Measurements from ENCODE around the gene MYOD1. TPM values are rescaled to one million over a fixed set of nuclear protein-coding genes. Genes with fewer than 3 reads are reported as not detected.
A peak's percentile ranks its signal among the peaks of the same experiment; 100 is the strongest.

Gene MYOD1
- total RNA-seq, 1 donor from 2014 or later = not detected

GRCh38 chr11:17763244-17763643 lies 43.9 kb downstream of the MYOD1 start:
- no peaks in the 10 kb centered on the region for H3K4me1 Mint-ChIP-seq (ENCODE audit: low read depth)

GRCh38 chr11:17763703-17764102 lies 44.3 kb downstream of the MYOD1 start:
- Mint-ChIP-seq H3K27me3 (ENCODE audit: low read depth) (peaks cover 16% of the 10 kb centered on the region), H3K36me3 (ENCODE audit: low read depth) (no peaks in the 10 kb centered on the region), H3K27ac (ENCODE audit: unreplicated experiment) (no peak overlapping the region), H3K4me1 (ENCODE audit: low read depth) (no peaks in the 10 kb centered on the region), H3K9me3 (ENCODE audit: low read depth) (peaks cover 8% of the 10 kb centered on the region), H3K4me3 (ENCODE audit: unreplicated experiment) (no peak overlapping the region)
- no peak for TF ChIP-seq CTCF (IDR thresholded peaks at IDR 0.05)
- DNase-seq (ENCODE audit: low spot score) = peak; percentile 65

More at GRCh38 chr11:17763244-17763643, 43.9 kb downstream of the MYOD1 start:
- Mint-ChIP-seq H3K36me3 (ENCODE audit: low read depth) (peaks cover under 1% of the 10 kb centered on the region), H3K27me3 (ENCODE audit: low read depth) (peaks cover 16% of the 10 kb centered on the region), H3K9me3 (ENCODE audit: low read depth) (peaks cover 12% of the 10 kb centered on the region), H3K27ac (ENCODE audit: unreplicated experiment) (no peak overlapping the region), H3K4me3 (ENCODE audit: unreplicated experiment) (no peak overlapping the region)
- DNase-seq (ENCODE audit: low spot score) = peak; percentile 79
- TF ChIP-seq CTCF (IDR thresholded peaks at IDR 0.05) = no peak

- peak; percentile 69 for DNase-seq (ENCODE audit: low spot score)
- TF ChIP-seq CTCF (IDR thresholded peaks at IDR 0.05) = no peak
- Mint-ChIP-seq H3K27ac (ENCODE audit: unreplicated experiment) (no peak overlapping the region), H3K36me3 (ENCODE audit: low read depth) (no peaks in the 10 kb centered on the region), H3K4me1 (ENCODE audit: low read depth) (no peaks in the 10 kb centered on the region), H3K4me3 (ENCODE audit: unreplicated experiment) (no peak overlapping the region), H3K9me3 (ENCODE audit: low read depth) (no peaks in the 10 kb centered on the region), H3K27me3 (ENCODE audit: low read depth) (peaks cover 16% of the 10 kb centered on the region)
Measured at GRCh38 chr11:17764446-17765218, 45.3 kb downstream of the MYOD1 start.

- H3K27me3 Mint-ChIP-seq (ENCODE audit: low read depth) = peaks cover 16% of the 10 kb centered on the region
- H3K4me3 Mint-ChIP-seq (ENCODE audit: unreplicated experiment) = no peak overlapping the region
- no peak for DNase-seq (ENCODE audit: low spot score)
- no peaks in the 10 kb centered on the region for H3K4me1 Mint-ChIP-seq (ENCODE audit: low read depth)
- no peak overlapping the region for H3K27ac Mint-ChIP-seq (ENCODE audit: unreplicated experiment)
- H3K9me3 Mint-ChIP-seq (ENCODE audit: low read depth) = no peaks in the 10 kb centered on the region
- H3K36me3 Mint-ChIP-seq (ENCODE audit: low read depth) = no peaks in the 10 kb centered on the region
- no peak for TF ChIP-seq CTCF (IDR thresholded peaks at IDR 0.05)
Measured at GRCh38 chr11:17765356-17766072, 46.1 kb downstream of the MYOD1 start.

GRCh38 chr11:17766073-17766359 lies 46.6 kb downstream of the MYOD1 start:
- Mint-ChIP-seq H3K9me3 (ENCODE audit: low read depth) (no peaks in the 10 kb centered on the region), H3K27ac (ENCODE audit: unreplicated experiment) (no peak overlapping the region), H3K4me3 (ENCODE audit: unreplicated experiment) (no peak overlapping the region), H3K36me3 (ENCODE audit: low read depth) (no peaks in the 10 kb centered on the region), H3K4me1 (ENCODE audit: low read depth) (no peaks in the 10 kb centered on the region), H3K27me3 (ENCODE audit: low read depth) (peaks cover 15% of the 10 kb centered on the region)
- TF ChIP-seq CTCF (IDR thresholded peaks at IDR 0.05) = no peak
- peak; percentile 73 for DNase-seq (ENCODE audit: low spot score)
